GM10266 (cell line): ENCODE results near the gene MMD.
"Not testable (repeated sequence)": the region's sequence is repeated elsewhere in the genome, so short reads cannot be mapped to it uniquely, and the experiment has no call there.

ENCODE experiments used
- DNase-seq: peaks from one replicate; pipeline ENCODE4 v3.0.0; 2012; ENCODE audit errors: extremely low spot score
- TF ChIP-seq, protein P1 (sequence below): IDR thresholded peaks from 2 replicates; pipeline ENCODE4 v1.5.1; 2012; ENCODE audit warnings: mild to moderate bottlenecking, low read depth; ENCODE audit not compliant: control insufficient read depth, insufficient read depth; ENCODE audit errors: missing control alignments

MMD gene

DNA sequence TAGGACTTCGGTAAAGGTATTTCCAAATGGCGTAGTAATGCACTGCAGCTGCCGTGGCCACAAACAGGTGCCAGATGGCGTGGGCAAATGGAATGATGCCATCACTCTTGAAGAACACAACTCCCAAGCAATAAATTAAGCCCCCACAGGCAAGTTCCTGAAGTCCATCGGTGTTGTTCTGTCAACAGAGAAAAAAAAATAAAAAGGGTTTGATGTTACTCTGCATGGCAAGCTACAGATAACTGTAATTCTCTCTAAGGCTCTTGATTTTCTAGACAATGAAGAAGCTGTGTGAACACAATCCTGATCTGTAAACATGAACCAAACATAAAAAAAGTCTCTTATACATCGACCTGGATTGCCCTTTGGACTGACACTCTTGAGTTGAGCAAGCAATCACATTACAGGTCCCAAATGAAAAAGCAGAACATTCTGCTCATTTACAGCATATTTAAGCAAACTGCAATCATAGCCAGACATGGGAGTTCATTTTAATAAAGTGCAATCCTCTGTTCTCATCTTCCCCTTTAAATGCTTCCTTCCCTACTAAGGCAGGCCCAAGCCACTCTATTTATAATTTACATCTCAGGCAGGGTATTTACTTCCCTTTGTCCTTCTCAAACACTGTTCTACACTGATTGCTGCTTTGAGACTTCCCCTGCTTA, 27.1 kb downstream of the MMD start:
- TF ChIP-seq, protein P1, sequence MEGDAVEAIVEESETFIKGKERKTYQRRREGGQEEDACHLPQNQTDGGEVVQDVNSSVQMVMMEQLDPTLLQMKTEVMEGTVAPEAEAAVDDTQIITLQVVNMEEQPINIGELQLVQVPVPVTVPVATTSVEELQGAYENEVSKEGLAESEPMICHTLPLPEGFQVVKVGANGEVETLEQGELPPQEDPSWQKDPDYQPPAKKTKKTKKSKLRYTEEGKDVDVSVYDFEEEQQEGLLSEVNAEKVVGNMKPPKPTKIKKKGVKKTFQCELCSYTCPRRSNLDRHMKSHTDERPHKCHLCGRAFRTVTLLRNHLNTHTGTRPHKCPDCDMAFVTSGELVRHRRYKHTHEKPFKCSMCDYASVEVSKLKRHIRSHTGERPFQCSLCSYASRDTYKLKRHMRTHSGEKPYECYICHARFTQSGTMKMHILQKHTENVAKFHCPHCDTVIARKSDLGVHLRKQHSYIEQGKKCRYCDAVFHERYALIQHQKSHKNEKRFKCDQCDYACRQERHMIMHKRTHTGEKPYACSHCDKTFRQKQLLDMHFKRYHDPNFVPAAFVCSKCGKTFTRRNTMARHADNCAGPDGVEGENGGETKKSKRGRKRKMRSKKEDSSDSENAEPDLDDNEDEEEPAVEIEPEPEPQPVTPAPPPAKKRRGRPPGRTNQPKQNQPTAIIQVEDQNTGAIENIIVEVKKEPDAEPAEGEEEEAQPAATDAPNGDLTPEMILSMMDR, result no peak
- DNase-seq, result no peak

GRCh38 chr17:55391764-55392467, 29.7 kb downstream of the MMD start:
- no peak for DNase-seq
- TF ChIP-seq, protein P1, result no peak

DNA sequence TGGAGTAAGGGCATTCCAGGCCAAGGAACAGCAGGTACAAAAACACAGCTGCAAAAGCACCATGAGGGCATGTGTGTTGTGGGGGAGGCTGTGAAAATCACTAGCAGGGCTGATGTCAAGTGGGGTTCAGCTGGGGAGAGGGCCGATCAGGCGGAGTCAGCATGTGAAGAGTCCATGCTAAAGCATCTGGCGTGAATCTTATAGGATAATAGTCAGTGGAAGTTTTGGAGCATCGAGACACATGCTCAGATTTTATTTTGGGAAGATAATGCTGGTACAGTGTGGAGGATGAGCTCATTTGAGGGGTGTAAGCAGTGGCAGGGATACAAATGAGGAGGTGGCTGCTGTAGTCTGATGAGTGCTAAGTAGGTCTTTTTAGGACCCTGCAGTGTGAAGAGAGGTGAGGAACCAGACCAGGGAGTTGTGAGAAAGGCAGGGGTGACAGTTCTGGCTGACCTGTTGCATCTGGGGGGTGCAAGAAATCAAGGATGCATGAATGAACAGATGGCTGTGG, 30.3 kb downstream of the MMD start:
- TF ChIP-seq, protein P1, result no peak

GRCh38 chr17:55390364-55390977, 31.2 kb downstream of the MMD start:
- TF ChIP-seq, protein P1, result no peak
- DNase-seq, result no peak

More for the DNA sequence above, 30.3 kb downstream of the MMD start:
- DNase-seq, result no peak

GRCh38 chr17:55389715-55390114, 31.9 kb downstream of the MMD start:
- DNase-seq, result not testable (repeated sequence)

GRCh38 chr17:55388842-55389241, 32.8 kb downstream of the MMD start:
- no peak for DNase-seq
- TF ChIP-seq, protein P1, result no peak

- no peak for DNase-seq
- TF ChIP-seq, protein P1, result no peak
Observed at GRCh38 chr17:55386796-55387332, 34.8 kb downstream of the MMD start.
